Measurements from ENCODE around the gene ANKMY1. TPM values are rescaled to one million over a fixed set of nuclear protein-coding genes. Genes with fewer than 3 reads are reported as not detected.
"Not testable (repeated sequence)": the region's sequence is repeated elsewhere in the genome, so short reads cannot be mapped to it uniquely, and the experiment has no call there.

Gene ANKMY1
- polyA plus RNA-seq, 4 donors: 9.6 to 14.5 (median 10.9) TPM

GRCh38 chr2:240556553-240557100, 1.2 kb downstream of the ANKMY1 start:
- no peak for DNase-seq (ENCODE audit: low read depth in 4 of 4, low spot score in 3 of 4)

- no peak for DNase-seq (ENCODE audit: low read depth in 4 of 4, low spot score in 3 of 4)
Observed at GRCh38 chr2:240555541-240556250, 2.1 kb downstream of the ANKMY1 start.

GRCh38 chr2:240554767-240555493, 2.9 kb downstream of the ANKMY1 start:
- no peak for DNase-seq (ENCODE audit: low read depth in 4 of 4, low spot score in 3 of 4)

- DNase-seq (ENCODE audit: low read depth in 4 of 4, low spot score in 3 of 4): no peak
Observed at GRCh38 chr2:240553956-240554480, 3.8 kb downstream of the ANKMY1 start.

- DNase-seq (ENCODE audit: low read depth in 4 of 4, low spot score in 3 of 4): no peak
Observed at GRCh38 chr2:240551811-240552210, 6.0 kb downstream of the ANKMY1 start.

- DNase-seq (ENCODE audit: low read depth in 4 of 4, low spot score in 3 of 4): no peak
Observed at GRCh38 chr2:240551288-240551687, 6.5 kb downstream of the ANKMY1 start.

- no peak for DNase-seq (ENCODE audit: low read depth in 4 of 4, low spot score in 3 of 4)
Observed at GRCh38 chr2:240539906-240540305, 17.9 kb downstream of the ANKMY1 start.

GRCh38 chr2:240539101-240539500, 18.7 kb downstream of the ANKMY1 start:
- DNase-seq (ENCODE audit: low read depth in 4 of 4, low spot score in 3 of 4): not testable (repeated sequence)

- DNase-seq (ENCODE audit: low read depth in 4 of 4, low spot score in 3 of 4): no peak
Observed at GRCh38 chr2:240538031-240538780, 19.6 kb downstream of the ANKMY1 start.

- no peak for DNase-seq (ENCODE audit: low read depth in 4 of 4, low spot score in 3 of 4)
Observed at GRCh38 chr2:240532031-240532775, 25.6 kb downstream of the ANKMY1 start.

- no peak for DNase-seq (ENCODE audit: low read depth in 4 of 4, low spot score in 3 of 4)
Observed at GRCh38 chr2:240531038-240531437, 26.8 kb downstream of the ANKMY1 start.

GRCh38 chr2:240530181-240530580, 27.6 kb downstream of the ANKMY1 start:
- DNase-seq (ENCODE audit: low read depth in 4 of 4, low spot score in 3 of 4): no peak

- DNase-seq (ENCODE audit: low read depth in 4 of 4, low spot score in 3 of 4): no peak
Observed at GRCh38 chr2:240529344-240529999, 28.3 kb downstream of the ANKMY1 start.

GRCh38 chr2:240528406-240529040, 29.3 kb downstream of the ANKMY1 start:
- DNase-seq (ENCODE audit: low read depth in 4 of 4, low spot score in 3 of 4): no peak

GRCh38 chr2:240527153-240527750, 30.5 kb downstream of the ANKMY1 start:
- DNase-seq (ENCODE audit: low read depth in 4 of 4, low spot score in 3 of 4): no peak

GRCh38 chr2:240526521-240526920, 31.3 kb downstream of the ANKMY1 start:
- no peak for DNase-seq (ENCODE audit: low read depth in 4 of 4, low spot score in 3 of 4)

- DNase-seq (ENCODE audit: low read depth in 4 of 4, low spot score in 3 of 4): no peak
Observed at GRCh38 chr2:240525802-240526201, 32.0 kb downstream of the ANKMY1 start.

- DNase-seq (ENCODE audit: low read depth in 4 of 4, low spot score in 3 of 4): no peak
Observed at GRCh38 chr2:240524963-240525718, 32.6 kb downstream of the ANKMY1 start.

Measured in right renal pelvis (tissue), 4 donors.